AG09309 (cell line): Measurements from ENCODE around the gene NCBP1.

Source experiments
- DNase-seq: peaks from one replicate; pipeline ENCODE4 v3.0.0-alpha.2; 2010; ENCODE audit warnings: low read depth
- H3K4me3 ChIP-seq: 2 replicates; pipeline ENCODE4 v1.5.1; 2011; ENCODE audit warnings: mild to moderate bottlenecking, low read depth, low read length, moderate library complexity; ENCODE audit not compliant: control insufficient read depth
- TF ChIP-seq, protein P1 (sequence below): IDR thresholded peaks from 2 replicates; pipeline ENCODE4 v1.5.1; 2011; ENCODE audit warnings: mild to moderate bottlenecking, low read depth, low read length, inconsistent platforms; ENCODE audit not compliant: insufficient read depth, control insufficient read depth; ENCODE audit errors: missing control alignments

The NCBP1 gene

DNA sequence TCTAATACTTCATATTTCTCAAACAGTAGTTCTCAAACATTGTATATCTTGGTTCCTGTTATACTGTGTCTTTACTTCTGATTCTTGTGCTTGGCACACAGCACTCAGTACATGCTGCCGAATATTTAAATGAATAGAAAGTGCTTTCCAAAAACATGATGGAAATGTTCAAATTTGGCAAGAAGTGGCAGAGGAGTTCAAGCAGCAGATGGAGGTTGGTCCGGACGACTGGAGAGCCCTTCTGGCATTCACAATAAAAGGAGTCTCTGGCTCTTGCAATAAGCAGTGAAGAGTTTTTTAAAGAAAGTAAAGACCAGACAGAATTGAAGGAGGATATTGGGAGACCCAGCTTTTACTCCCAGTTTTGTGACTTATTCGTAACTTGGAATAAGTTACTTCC, 36.7 kb upstream of the NCBP1 start:
- TF ChIP-seq, protein P1, sequence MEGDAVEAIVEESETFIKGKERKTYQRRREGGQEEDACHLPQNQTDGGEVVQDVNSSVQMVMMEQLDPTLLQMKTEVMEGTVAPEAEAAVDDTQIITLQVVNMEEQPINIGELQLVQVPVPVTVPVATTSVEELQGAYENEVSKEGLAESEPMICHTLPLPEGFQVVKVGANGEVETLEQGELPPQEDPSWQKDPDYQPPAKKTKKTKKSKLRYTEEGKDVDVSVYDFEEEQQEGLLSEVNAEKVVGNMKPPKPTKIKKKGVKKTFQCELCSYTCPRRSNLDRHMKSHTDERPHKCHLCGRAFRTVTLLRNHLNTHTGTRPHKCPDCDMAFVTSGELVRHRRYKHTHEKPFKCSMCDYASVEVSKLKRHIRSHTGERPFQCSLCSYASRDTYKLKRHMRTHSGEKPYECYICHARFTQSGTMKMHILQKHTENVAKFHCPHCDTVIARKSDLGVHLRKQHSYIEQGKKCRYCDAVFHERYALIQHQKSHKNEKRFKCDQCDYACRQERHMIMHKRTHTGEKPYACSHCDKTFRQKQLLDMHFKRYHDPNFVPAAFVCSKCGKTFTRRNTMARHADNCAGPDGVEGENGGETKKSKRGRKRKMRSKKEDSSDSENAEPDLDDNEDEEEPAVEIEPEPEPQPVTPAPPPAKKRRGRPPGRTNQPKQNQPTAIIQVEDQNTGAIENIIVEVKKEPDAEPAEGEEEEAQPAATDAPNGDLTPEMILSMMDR = no peak
- H3K4me3 ChIP-seq = no peak overlapping the region
- DNase-seq = no peak

DNA sequence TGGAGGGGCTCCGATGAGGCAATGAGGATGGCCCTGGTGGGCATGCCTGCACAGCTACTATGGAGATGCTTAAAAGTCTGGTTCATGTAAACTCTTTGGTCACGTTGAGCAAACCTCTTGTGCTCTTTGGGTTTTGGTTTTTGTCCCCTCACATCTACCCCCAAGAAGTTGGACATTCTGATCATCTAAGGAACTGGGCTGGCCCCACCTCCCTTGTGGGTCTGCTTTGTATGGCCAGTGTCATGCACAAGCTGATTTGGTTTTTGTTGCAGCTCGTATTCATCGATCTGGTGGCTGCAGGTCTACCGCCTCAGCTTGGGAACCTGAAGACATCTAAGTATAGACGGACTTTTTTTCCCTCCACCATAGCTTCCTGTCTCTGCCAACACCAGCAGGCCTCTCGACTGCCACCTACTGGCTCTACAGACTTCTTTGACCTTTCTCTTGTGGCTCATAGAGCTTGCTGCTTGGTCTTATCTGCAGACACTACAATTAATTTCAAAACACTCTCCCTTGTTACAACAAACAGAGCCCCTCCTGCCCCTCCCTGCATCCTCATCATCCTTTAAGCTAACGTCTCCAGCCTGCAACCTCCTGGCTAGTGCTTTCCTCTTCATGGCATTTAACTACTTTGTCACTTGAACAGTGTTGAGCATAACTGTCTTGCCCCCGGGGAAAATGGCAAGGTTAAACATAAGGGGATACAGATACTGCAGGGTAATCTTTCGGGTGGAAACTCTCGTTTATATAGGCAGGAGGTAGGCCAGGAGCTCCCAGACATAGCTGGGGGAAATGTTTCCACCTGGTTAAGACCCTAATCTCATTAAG, 34.9 kb upstream of the NCBP1 start:
- peak; percentile 61 for DNase-seq
- no peak overlapping the region for H3K4me3 ChIP-seq
- TF ChIP-seq, protein P1 = peak; percentile 90

DNA sequence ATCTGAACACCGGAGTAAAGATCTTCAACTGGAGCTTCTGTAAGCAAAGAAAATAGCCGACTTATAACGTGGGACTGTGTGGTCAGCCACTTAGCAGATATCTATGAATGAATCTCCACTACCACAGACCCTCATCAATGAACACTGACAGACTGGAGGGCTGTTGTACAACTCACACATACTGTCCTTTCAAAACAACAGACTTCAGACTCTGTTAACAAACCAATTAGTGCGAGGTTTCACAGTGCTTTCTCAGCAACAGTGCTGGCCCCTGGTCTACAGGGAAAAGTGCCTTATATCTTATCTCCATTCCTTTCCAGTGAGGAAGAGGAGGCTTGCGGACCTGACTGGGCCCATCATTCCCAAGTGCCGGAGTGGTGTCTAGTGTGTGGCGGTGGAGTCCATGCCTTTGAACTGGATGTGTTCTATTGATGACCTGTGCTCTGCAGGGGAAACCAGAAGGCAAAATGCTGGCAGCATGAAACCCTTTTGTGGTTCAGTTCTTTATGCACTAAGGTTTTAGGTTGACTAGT, 34.2 kb upstream of the NCBP1 start:
- no peak for DNase-seq
- no peak overlapping the region for H3K4me3 ChIP-seq
- TF ChIP-seq, protein P1 = no peak

- TF ChIP-seq, protein P1 = no peak
- DNase-seq = no peak
- no peak overlapping the region for H3K4me3 ChIP-seq
These were observed 32.9 kb upstream of the NCBP1 start for GRCh38 chr9:97600531-97601227.

GRCh38 chr9:97601228-97601898, 32.3 kb upstream of the NCBP1 start:
- TF ChIP-seq, protein P1 = no peak
- no peak for DNase-seq
- H3K4me3 ChIP-seq = no peak overlapping the region

- no peak for DNase-seq
- TF ChIP-seq, protein P1 = no peak
- no peak overlapping the region for H3K4me3 ChIP-seq
These were observed 31.2 kb upstream of the NCBP1 start for GRCh38 chr9:97602430-97602829.
